ENCODE measurements around the gene TIE1.

TIE1 gene

DNA sequence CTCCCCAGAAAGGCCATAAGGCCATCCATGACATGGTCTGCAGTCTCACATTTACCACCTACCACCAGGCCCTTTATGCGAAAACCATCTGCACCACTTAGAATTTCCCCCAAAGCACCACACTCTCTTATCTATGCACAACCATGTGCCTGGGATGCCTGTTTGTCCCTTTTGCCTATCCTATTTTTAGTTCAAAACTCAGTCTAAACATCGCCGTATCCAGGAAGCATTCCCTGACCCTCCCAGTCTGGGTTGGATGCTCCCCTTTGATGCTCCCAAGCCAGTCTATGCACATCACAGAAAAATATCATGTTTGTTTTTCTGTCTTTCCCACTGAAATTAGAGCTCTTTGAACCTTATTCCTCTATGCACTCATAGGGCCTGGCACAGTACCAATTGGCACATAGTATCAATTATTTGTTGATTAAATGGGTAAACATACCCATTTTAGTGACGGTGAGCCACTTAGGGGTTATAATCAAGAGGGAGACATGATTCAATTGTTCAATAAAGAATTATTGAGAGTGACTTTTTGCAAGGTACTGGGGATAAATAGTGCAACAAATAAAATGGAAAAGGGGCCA is 43.6 kb downstream of the TIE1 start:
- no peak for DNase-seq

DNA sequence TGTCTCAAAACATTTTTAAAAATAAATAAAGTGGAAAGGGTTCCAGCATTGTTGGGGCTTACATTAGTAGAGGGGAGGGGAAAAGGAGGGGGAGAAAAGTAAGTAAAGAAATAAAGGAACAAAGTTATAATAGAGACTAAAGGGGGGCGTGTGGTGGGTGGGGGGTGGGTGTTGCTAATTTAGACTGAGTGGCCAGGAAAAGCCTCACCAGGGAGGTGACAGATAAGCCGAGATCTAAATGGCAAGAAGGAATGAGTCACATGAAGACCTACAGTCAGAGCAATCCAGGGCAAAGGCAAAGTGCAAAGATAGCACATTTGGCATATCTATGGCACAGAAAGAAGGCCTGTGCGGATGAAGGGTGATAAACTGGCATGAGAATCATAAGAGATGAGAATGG is 44.3 kb downstream of the TIE1 start:
- DNase-seq, result no peak

DNA sequence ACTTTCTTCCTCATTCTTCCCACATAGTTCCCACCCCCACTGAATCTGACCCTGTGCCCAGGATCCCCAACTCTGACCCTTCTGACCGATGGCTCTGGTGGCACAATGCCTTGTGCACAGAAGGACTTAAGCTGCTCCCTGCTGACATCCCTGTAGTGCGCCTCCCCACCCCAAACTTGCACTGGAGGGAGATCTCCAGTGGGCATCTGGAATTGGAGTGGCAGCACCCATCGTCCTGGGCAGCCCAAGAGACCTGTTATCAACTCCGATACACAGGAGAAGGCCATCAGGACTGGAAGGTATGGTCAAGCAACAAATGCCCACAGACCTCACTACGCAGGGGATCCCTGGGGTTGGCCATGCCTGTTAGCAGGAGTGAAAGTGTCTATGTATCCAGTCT is 45.9 kb downstream of the TIE1 start:
- no peak for DNase-seq

DNA sequence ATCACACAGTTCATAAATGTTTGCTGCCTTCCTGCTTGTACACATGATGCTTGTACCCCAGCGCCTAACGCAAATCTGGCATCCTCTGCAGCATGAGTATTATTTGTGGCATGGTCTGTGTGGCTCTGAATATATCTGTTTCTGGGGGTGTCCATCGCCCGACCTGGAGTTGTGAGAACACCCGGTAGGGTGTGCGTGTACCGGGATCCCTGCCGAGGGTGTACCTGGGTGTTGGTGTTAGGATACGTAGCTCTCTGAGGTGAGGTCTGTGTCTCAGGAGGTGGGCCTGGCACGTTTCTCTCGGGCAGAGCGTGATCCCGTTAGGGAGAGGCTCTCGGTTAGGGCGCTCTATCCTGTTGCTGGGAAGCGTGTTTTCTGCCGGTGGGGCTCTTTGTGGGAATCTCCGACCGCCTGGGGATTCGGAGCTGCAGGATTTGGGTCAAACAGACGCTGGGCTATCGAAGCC is 47.6 kb downstream of the TIE1 start:
- DNase-seq, result no peak

DNA sequence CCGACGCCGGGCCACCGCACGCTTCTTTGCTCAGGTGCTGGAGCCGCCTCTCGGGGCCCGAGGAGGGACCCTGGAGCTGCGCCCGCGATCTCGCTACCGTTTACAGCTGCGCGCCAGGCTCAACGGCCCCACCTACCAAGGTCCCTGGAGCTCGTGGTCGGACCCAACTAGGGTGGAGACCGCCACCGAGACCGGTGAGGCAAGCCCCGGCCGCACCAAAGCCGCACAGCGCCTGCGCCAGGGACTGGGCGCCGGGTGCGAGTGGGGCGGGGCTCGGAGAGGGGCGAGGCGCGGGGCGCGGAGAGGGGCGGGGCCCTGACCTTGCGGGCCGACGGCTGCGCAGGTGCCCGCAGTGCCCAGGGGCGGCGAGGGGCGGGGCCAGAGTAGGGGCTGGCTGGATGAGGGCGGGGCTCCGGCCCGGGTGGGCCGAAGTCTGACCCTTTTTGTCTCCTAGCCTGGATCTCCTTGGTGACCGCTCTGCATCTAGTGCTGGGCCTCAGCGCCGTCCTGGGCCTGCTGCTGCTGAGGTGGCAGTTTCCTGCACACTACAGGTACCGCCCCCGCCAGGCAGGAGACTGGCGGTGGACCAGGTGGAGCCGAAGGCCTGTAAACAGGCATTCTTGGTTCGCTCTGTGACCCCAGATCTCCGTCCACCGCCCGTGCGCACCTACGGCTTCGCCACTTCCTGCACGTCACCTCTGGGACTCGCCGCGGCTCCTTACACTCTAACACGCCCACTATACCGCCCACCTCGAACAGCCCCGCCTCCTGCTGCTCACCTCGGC is 48.2 kb downstream of the TIE1 start:
- peak in 1 of 2 experiments; percentile 61 for DNase-seq

DNA sequence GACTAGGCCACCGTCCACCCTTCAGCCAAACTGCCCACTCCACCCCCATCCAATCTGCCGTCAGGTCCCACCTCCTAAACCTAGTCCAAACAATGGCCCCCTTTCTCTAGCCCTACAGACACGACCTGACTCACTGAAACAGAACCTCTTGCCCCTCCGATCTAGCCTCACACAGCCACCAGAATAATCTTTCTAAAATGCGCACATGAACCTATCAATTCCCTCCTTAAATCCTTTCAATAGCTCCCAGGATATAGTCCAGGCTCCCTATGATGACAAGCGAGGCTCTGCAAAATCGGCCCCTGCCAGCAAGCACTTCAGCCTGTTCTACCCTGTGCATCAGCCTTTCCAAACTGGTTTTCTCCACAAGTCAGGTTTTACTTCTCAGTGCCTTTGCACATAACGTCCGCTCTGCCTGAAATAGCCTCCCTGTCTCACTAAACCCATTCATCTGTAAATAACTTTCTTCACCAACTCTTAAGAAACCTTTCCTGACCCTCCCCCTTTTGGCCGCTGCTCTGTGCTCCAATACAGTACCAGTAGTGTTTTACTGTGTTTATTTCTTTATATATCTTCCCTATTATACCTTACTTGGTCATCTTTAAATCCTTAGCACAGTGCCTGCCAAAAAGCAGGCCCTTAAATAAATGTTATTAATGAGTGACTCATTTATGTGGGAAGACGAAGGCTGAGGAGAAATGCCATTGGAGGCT is 49.0 kb downstream of the TIE1 start:
- no peak for DNase-seq

DNA sequence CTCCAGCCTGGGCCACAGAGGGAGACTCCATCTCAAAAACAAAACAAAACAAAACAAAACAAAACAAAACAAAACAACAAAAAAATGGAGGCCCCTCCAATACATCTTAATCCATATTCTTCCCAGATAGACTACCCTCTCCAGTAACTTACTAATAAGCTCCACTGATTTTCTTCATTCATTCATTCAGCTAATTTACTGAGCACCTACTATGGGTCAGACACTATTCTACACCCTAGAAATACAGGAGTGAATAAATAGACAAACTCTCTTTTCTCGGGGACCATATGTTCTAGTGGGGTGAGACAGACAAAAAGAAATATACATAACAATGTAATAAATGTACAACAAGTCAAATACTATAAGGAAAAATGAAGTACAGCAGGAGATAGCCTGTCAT is 50.2 kb downstream of the TIE1 start:
- no peak for DNase-seq

DNA sequence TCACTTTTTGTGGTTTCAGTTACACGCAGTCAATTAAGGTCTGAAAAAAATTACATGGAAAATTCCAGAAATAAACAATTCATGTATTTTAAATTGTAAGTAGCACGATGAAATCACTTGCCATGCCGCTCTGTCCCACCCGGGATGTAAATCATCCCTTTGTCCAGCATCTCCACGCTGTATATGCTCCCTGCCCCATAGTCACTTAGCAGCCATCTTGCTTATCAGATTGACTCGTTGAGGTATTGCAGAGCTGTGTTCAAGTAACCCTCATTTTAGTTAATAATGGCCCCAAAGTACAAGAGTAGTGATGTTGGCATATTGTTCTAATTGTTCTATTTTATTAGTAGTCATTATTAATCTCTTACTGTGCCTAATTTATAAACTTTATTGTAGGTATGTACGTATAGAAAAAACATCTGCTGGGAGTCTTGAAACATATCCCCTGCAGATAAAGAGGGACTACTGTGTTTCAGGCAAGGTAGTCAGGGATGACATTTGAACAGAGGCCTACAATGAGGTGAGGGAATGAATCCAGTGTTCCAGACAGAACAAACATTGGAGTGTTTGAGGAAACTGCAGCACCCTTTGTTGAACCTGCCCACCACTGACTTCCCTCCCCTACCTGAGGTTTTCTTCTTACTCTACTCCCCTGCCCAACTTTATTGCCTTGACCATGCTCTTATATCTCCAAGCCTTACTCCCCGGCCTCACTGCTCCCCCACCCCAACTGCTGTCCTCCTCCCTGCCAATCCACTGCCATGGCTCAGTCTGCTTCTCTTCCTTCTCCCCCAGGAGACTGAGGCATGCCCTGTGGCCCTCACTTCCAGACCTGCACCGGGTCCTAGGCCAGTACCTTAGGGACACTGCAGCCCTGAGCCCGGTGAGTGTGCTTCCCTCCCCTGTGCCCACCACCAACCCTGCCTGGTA is 50.9 kb downstream of the TIE1 start:
- no peak for DNase-seq

DNA sequence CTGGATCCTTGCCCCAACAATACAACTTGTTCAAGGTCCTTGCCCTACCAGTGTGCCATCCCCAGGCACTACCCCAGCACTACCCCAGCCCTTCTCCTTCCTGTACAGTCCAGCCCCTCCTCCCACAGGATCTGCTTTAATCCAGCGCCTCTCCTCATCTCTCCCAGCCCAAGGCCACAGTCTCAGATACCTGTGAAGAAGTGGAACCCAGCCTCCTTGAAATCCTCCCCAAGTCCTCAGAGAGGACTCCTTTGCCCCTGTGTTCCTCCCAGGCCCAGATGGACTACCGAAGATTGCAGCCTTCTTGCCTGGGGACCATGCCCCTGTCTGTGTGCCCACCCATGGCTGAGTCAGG is 51.5 kb downstream of the TIE1 start:
- no peak for DNase-seq

DNA sequence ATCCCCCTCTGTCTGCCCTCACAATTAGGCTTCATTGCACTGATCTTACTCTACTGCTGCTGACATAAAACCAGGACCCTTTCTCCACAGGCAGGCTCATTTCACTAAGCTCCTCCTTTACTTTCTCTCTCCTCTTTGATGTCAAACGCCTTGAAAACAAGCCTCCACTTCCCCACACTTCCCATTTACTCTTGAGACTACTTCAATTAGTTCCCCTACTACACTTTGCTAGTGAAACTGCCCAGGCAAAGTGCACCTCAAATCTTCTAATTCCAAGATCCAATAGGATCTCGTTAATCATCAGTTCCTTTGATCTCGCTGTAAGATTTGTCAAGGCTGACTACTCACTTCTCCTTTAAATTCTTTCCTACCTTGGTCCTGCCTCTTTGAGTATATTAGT is 52.1 kb downstream of the TIE1 start:
- DNase-seq, result no peak

DNA sequence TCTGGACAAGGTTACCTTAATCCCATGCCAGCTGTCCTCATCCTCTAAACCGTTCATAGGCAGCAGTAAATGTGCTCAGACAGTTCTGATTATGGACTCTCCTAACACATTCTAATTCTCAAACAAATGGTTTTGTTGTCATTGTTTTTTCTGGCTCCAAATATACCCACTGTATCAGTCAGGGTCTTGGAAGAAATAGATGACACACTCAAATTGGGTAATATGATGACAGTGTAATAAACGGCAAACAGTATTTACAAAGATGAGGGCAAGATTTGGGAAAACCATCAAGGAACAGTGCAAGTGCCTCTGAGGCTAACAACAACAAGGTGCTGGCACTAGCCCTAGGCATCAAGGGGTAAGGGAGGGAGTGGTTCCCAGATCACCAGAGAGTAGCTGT is 53.7 kb downstream of the TIE1 start:
- no peak for DNase-seq

DNA sequence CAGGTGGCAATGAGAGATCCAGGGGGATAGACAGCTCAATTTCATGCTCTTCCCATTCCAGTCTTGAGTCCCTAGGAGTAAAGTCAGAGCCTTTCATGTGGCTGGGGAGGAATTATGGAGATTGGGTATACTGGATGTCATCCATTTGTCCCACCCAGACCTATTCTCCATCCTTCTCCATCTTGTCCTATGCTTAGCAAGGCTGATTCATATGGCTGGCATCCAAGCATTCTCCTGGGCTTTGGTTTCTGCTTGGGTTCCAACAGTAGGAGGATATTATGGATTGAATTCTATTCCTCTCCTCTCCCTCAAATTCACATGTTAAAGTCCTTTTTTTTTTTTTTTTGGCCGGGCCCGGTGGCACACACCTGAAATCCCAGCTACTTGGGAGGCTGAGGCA is 54.2 kb downstream of the TIE1 start:
- DNase-seq, result no peak

DNA sequence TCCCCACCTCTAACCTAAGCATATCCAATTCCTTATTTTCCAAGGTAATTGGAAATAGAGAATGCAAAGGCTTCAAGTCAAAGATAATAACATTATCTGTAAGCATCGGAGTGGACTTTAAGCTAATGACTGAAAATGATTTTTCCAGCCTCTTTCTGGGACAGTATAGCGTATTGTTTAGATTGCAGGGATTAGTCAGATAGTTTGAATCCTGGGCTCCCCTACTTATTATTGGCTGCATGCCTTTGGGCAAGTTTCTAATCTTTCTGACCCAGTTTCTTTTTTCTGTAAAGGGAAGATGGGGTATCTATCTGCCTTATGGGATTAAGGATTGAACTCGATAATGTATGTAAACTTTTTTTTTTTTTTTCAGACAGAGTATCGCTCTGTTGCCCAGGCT is 56.5 kb downstream of the TIE1 start:
- DNase-seq, result no peak

DNA sequence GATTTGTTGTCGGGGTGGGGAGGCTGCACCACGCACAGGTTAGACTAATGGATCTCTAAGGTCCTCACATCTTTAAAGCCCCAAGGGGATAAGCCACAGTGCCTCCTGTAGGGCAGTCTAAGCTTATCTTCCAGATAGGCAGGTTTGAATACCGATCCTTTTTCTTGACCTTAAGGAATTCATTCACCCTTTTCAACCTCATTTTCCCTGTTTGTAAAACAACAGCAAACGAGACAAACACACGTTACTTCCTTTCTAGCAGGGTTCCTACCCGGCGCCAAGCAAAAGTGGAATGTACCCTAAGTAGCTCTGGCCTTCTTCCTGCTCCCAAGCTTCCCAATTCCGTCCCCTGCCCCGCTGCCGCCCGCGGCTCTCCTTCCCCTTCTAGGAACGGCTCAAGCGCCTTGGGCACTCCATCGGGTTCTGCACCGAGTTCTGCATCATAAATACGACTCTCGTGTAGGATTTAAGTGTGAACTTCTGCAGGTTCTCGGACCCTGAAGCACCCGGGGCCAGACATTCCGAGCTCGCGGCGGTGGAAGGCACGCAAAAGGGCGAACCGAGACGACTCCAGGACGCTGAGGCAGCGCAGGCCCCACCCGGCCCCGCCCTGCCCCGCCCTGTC is 57.5 kb downstream of the TIE1 start:
- DNase-seq, result no peak

DNA sequence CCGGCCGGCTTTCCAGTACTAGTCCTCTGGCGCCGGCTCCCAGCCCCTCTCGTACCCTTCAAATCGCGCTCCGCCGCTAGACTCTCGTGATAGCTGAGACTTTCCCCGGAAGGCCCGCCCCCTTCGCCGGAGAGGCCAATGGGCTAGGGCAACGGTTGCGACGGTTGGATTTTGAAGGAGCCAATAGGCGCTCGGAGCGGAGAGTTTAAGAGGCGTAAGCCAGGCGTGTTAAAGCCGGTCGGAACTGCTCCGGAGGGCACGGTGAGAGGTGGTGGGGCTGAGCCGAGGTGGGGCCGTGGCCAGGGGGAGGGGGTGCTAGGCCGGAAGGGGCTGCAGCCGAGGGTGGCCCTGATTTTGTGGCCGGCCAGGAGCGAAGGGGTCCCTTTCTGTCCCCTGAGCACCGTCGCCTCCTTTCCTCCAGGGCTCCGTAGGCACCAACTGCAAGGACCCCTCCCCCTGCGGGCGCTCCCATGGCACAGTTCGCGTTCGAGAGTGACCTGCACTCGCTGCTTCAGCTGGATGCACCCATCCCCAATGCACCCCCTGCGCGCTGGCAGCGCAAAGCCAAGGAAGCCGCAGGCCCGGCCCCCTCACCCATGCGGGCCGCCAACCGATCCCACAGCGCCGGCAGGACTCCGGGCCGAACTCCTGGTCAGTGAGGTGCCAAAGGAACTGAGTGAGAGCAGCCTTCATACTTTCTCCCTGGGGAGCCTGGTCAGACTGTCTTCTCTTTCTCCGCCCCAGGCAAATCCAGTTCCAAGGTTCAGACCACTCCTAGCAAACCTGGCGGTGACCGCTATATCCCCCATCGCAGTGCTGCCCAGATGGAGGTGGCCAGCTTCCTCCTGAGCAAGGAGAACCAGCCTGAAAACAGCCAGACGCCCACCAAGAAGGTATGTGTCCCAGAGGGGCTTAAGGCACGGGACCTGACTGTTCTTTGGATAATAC is 58.2 kb downstream of the TIE1 start, which contains the start of gene CDC20:
Gene CDC20, plus strand, starts transcription at position 236 of the 948 bp plus-strand sequence. Its CDS starts 235 bp downstream, at position 471.
- peak; percentile 62 to 85 for DNase-seq

DNA sequence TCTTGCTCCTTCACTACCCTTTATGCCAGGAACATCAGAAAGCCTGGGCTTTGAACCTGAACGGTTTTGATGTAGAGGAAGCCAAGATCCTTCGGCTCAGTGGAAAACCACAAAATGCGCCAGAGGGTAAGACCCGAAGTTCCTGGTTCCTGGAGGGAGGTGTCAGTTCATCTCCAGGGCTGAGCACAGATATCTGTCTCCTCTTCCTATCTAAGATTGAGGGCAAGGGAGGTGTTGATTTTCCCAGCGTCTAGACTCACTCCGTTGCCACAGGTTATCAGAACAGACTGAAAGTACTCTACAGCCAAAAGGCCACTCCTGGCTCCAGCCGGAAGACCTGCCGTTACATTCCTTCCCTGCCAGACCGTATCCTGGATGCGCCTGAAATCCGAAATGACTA is 58.9 kb downstream of the TIE1 start:
- DNase-seq, result no peak

DNA sequence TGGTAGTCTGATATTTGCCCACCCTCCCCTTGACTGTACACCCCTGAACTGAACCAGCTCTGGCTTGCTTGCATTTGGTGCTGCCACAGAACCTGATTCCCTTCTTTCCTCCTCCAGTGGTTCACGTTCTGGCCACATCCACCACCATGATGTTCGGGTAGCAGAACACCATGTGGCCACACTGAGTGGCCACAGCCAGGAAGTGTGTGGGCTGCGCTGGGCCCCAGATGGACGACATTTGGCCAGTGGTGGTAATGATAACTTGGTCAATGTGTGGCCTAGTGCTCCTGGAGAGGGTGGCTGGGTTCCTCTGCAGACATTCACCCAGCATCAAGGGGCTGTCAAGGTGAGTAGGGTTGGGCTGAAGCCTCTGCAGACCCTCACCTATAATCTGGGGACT is 59.8 kb downstream of the TIE1 start:
- DNase-seq, result no peak

DNA sequence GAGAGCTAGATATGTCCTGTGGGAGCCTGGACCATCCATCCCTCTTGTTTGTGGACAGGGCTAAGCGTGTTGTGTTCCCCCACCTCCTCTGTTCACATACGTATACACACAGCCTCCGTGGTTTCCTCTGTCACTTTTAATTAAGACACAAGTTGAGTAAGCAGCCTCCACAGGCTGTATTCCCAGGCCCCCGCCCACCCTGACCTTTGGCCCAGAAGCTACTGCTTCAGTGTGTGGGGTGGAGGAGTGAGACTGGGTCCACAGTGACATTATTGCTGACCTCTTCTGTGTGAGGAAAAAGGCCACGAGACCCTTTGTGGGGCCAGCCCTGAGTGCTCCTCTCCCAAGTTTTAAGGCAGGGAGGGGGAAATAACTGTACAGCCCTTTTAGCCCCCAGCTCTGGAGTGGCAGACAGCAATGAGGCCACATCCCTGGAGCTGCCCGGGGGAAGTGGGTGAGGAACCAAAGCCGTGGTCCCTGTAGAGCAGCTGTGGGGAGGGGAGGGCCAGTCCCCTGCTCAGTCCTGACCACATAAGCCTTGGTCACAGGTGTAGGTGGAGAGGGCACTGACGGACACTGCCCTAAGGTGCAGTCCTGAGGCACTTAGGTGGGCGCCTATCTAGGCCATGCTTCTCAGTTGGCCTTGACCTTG is 62.6 kb downstream of the TIE1 start:
- DNase-seq, result no peak

DNA sequence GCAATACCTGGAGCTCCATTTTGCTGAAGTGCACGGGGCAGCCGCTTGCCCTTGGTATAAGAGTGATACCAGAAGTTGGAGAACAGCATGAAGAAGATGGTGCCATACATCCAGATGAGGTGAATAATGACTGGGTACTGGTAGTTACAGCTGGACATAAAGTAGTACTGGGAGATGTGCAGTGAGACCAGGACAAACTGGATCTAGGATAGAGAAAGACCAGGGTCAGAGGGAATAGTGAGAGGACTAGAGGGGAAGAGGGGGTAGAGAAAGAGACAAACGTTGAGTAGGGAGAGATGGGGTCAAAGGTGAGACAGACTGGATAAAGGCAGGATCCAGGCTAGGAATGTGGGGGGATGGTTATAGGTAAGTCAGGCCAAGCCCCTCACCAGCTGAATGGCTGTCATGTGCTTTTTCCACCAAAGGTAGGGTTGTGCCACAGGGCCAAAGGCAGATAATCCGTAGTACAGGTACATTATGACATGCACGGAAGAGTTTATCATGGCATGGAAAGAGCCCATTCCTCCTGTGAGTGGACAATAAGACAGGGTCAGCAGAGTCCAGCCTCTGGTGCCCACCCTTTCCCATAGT is 63.2 kb downstream of the TIE1 start:
- DNase-seq, result no peak

DNA sequence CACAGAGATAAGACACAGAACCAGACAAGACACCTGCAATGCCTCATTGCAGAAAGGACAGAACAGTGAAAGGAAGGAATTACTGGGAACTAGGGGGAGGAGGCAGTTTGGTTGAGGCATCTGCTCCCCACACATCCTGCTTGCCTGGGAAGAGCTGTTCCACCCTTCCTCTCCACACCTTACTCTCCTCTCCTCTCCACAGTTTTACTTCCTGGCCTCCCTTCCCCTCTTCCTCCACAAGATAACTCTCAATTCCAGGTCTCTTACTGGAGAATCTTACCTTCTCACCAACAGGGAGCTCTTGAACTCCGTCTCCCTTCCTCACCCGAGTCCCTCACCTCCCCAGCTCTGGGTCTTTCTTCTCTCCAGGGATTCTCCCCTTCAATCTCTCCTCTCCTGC is 64.9 kb downstream of the TIE1 start:
- DNase-seq, result no peak
